Muscle of leg (tissue), 11 donors: Measurements from ENCODE around the gene HDAC7. TPM values are rescaled to one million over a fixed set of nuclear protein-coding genes. Genes with fewer than 3 reads are reported as not detected.

ENCODE experiments used
- DNase-seq: peaks from one replicate; pipeline ENCODE4 v3.0.0; 2013
- H3K27ac ChIP-seq: one replicate; pipeline ENCODE4 v1.5.1; 2013; ENCODE audit warnings: mild to moderate bottlenecking, low read length, control low read depth
- H3K27me3 ChIP-seq: one replicate; pipeline ENCODE4 v1.6.1; 2013; ENCODE audit warnings: low read length; ENCODE audit not compliant: control insufficient read depth, insufficient read depth
- H3K36me3 ChIP-seq: one replicate; pipeline ENCODE4 v1.6.1; 2013; ENCODE audit warnings: low read length; ENCODE audit not compliant: control insufficient read depth, insufficient read depth
- H3K4me1 ChIP-seq: one replicate; pipeline ENCODE4 v1.6.1; 2013; ENCODE audit warnings: low read length; ENCODE audit not compliant: control insufficient read depth, insufficient read depth
- H3K4me3 ChIP-seq: one replicate; pipeline ENCODE4 v1.5.1; 2013; ENCODE audit warnings: low read length, control low read depth
- H3K9me3 ChIP-seq: replicated peaks from 2 replicates; pipeline ENCODE4 v1.6.1; 2013; ENCODE audit warnings: low read depth, low read length; ENCODE audit not compliant: control insufficient read depth
- WGBS: methylation state at CpG from one replicate; pipeline ENCODE4 v1.1.5; 2013; ENCODE audit warnings: missing lambda C conversion rate; ENCODE audit not compliant: insufficient coverage; 5-methylcytosine and 5-hydroxymethylcytosine counted together
- polyA plus RNA-seq, 8 donors: library from polyadenylated mRNA; unstranded; fragments of 120-200 nt; gene quantifications; one replicate each; pipeline versions ENCODE4 v1.2.1 to v1.2.3, GENCODE V29; 2013; ENCODE audit warnings: inconsistent platforms in 1 of 8, low replicate concordance in 1 of 8; ENCODE audit not compliant: insufficient read length in 8 of 8, insufficient read depth in 1 of 8
- total RNA-seq: library from RNA; stranded (reverse); fragments of 120-200 nt; gene quantifications from one replicate; pipeline ENCODE4 v1.2.4, GENCODE V29; 2013

HDAC7 gene
- total and polyA plus RNA-seq, 9 donors, result 27.4 to 72.8 (median 59.5) TPM

DNA sequence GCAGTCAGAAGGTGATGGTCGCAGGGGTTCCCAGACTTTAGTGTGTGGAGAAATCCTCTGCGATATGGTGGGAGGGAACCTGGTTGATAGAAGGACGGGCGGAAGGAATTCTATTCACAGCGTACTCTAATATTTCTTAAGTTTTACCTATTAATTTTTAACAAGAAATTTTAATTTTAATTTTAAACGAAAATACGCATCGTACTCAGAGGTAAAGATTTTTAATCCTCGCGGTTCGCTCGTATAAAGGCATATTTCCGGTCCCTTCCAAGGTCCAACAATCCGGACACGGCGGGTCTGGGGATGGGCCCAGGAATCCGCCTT is 47.0 kb downstream of the HDAC7 start:
- peaks cover 34% of the 10 kb centered on the region for H3K4me1 ChIP-seq

DNA sequence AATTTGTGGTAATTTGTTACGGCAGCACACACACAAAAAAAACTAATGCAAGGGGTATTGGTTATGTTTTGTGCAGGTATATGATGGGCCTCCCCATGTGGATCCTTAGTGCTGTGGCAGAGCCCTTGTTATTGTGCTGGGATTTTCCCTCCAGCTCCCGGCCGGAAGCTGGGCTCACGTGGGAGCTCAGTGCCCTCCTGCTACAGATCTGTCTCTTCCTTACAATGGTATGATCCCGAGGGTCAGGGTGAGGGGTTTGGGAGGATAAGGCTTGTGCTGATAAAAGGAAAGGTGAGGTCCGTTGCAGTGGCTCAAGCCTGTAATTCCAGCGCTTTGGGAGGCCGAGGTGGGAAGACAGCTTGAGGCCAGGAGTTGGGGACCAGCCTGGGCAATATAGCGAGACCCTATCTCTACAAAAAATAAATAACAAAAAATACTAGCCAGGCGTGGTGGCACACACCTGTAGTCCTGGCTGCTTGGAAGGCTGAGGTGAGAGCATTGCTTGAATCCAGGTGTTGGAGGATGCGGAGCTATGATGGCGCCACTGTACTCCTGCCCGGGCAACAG is 47.5 kb downstream of the HDAC7 start:
- peak overlapping the region; percentile 59 for H3K4me3 ChIP-seq
- H3K27ac ChIP-seq, result no peak overlapping the region
- WGBS, result 63% methylated on average over 5 of the region's 13 CpGs
- H3K36me3 ChIP-seq, result no peaks in the 10 kb centered on the region
- H3K9me3 ChIP-seq, result no peaks in the 10 kb centered on the region
- peaks cover 5% of the 10 kb centered on the region for H3K27me3 ChIP-seq
- no peak for DNase-seq
- H3K4me1 ChIP-seq, result peaks cover 29% of the 10 kb centered on the region

More for the DNA sequence above, 47.0 kb downstream of the HDAC7 start:
- Histone ChIP-seq H3K36me3 (no peaks in the 10 kb centered on the region), H3K9me3 (no peaks in the 10 kb centered on the region), H3K27me3 (peaks cover 5% of the 10 kb centered on the region), H3K4me3 (peak overlapping the region; percentile 59), H3K27ac (peak overlapping the region; percentile 42)
- WGBS, result 0% methylated on average over 9 of the region's 17 CpGs
- DNase-seq, result no peak

DNA sequence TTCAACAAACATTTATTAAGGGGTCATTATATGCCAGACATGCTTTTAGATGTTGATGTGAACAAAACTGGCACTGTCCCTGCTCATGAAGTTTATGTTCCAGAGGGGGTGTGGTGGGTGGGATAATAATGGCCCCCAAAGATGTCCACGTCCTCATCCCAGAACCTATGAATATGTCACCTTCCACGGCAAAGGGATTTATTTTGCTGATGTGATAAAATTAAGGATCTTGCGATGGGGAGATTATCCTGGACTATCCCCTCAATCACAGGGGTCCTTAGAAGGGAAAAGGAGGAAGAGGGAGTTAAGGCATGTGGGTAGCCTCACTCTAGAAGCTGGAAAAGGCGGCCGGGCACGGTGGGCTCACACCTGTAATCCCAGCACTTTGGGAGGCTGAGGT is 48.4 kb downstream of the HDAC7 start:
- peaks cover 24% of the 10 kb centered on the region for H3K4me1 ChIP-seq
- no peaks in the 10 kb centered on the region for H3K9me3 ChIP-seq
- no peak for DNase-seq
- no peak overlapping the region for H3K4me3 ChIP-seq
- H3K27ac ChIP-seq, result no peak overlapping the region
- 87% methylated on average over 3 of the region's 6 CpGs for WGBS
- H3K27me3 ChIP-seq, result peaks cover 5% of the 10 kb centered on the region
- no peaks in the 10 kb centered on the region for H3K36me3 ChIP-seq

DNA sequence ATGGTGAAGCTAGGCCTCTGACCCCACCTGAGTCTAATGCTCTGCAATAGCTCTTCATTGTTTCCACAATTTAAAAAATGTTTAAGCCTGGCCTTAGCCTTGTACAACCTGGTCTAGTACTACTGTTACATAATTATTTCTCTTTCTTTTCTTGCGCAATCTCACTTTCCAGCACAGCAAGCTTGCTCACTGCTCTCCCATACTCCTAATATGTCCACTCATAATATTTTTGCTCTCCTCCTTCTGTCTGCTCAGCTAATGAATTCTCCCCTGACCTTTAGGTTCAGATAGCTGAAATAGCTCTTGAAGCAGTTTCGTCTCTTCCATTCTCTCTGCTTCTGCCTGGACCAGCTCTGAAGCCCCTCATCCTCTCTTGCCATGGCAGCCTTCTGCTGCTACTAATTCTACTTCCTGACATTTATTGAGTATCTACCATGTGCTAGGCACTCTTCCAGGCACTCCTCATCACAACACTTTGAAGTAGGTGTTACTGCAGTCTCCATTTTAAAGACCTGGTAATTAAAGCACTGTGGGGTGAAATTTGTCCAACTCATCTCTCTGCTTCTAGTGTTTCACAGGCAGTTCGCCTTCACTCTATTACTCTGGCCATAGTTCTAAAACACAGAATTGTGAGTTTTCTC is 49.5 kb downstream of the HDAC7 start:
- DNase-seq, result no peak
- peaks cover 20% of the 10 kb centered on the region for H3K4me1 ChIP-seq
- WGBS, result 70% methylated on average over 3 of the region's 3 CpGs
- H3K27ac ChIP-seq, result no peak overlapping the region
- H3K36me3 ChIP-seq, result no peaks in the 10 kb centered on the region
- no peak overlapping the region for H3K4me3 ChIP-seq
- H3K9me3 ChIP-seq, result no peaks in the 10 kb centered on the region
- peaks cover 5% of the 10 kb centered on the region for H3K27me3 ChIP-seq

DNA sequence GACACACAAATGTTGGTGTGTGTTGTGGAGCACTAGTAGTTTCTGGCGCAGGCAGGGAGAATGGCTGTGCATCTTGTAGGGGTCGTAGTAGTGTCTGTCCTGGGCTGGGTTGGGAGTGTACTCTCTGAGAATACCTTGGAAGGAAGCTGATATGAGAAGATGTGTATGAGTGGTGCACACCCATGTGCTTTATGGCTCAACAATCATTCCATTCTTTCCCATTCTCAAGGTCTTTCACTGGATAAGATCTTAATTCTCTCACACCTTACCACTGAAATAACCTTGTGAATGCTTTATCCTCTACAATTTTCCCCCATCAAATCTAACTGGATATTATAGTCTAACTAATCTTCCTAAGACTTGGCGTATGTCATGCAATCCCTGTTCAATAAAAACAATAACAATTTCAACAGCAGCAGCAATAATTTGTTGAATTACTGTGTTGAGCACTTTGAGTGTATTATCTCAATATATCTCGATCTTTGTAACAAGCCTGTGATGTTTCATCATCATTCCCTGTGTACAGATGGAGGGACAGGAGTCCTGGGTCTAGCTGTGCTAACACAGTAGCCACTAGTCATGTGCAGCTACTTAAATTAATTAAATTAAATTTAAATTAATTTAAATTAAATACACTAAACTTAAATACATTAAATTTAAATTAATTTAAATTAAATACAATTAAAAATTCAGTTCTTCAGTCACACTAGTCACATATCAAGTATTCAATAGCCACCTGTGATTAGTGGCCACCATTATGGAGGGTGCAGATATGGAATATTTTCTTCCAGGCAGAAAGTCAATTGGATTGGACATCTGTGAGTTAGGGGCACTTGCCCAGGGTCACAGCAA is 50.2 kb downstream of the HDAC7 start:
- DNase-seq, result no peak
- 100% methylated on average over 1 of the region's 4 CpGs for WGBS
- Histone ChIP-seq H3K27me3 (peaks cover 5% of the 10 kb centered on the region), H3K9me3 (no peaks in the 10 kb centered on the region), H3K4me1 (peaks cover 15% of the 10 kb centered on the region), H3K4me3 (no peak overlapping the region), H3K27ac (no peak overlapping the region), H3K36me3 (no peaks in the 10 kb centered on the region)

DNA sequence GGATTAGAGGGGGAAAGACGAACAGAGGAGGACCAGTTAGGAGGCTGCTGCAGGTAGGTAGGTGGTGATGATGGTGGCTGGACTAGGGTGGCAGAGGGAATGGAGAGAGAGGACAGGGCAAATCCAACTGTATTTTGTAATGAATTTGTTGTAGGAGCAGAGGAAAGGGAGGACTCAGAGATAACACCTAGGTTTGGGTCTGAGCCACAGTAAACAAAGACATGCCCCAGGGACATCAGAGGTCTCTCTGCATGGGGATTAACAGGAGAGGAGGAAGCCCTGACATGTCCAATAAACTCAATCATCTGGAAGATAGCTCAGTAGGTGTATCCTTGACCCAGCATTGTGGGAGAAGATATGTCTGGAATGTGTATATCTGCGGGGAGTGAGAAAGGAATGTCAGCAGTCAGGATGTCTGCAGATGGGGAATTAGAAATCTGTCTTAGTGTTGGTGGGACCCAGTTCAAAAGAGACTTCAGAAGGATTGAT is 51.3 kb downstream of the HDAC7 start:
- Histone ChIP-seq H3K4me3 (no peak overlapping the region), H3K27ac (no peak overlapping the region), H3K4me1 (peaks cover 10% of the 10 kb centered on the region), H3K9me3 (no peaks in the 10 kb centered on the region), H3K27me3 (peaks cover 5% of the 10 kb centered on the region), H3K36me3 (no peaks in the 10 kb centered on the region)
- no peak for DNase-seq
- 34% methylated on average over 2 of the region's 2 CpGs for WGBS

DNA sequence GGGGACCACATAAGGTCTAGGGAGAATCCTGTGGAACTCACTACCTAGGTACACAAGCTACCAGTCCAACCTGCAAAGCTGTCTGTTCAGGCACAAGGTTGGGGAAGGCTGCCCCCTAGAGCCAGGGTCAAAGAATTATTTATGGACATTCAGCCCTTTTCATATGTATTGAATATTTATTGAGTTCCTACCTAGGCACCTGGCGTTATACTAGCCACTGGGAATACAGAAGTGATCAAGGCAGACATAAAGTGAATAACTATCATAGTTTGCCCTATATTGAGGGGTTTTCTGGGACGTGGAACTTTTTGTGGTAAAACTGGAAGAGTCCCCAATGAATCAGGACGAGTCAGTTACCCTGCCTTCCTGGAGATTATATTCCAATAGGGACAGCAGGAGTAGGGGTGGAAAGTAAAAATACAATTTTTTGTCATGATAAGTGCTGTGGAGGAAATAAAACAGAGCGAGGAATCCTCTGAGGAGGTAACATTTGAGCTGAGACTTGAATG is 52.4 kb downstream of the HDAC7 start:
- Histone ChIP-seq H3K27me3 (peaks cover 3% of the 10 kb centered on the region), H3K27ac (no peak overlapping the region), H3K4me3 (no peak overlapping the region), H3K9me3 (no peaks in the 10 kb centered on the region), H3K4me1 (peaks cover 7% of the 10 kb centered on the region), H3K36me3 (no peaks in the 10 kb centered on the region)
- no peak for DNase-seq
- 71% methylated on average over 3 of the region's 4 CpGs for WGBS

DNA sequence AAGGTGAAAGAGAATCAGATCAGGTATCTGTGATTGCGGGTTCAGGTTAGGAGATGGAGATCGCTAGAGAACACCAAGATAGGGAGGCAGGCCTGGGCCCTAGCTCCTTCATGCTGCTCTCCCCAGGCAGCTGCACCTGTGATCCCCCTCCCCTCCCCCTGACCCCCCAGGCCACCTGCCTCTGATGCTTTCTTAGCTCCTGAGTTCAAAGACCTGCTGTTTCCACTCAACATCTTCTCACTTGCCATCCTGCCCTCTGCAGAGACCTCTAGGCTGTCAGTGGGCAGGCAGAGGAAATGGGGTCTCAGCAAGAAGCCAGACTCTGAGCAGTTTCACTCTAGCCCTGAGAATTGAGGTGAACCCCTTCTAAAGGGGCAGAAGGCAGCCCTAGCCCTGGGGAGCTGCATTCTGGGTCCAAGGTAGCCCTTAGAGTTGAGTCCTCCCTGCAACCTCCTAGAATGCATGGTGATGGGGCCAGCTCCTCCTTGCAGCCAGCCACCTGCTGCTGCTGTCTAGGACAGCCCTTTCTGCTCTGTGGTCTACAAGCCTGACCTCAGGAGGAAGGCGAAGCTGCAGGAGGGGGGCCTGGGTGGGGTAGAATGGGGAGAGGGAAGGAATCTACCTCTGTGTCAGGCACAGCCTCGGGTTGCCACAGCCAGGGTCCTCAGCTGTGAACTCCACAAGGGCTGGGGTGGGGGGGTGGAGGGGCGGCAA is 53.0 kb downstream of the HDAC7 start:
- Histone ChIP-seq H3K27ac (no peak overlapping the region), H3K36me3 (no peaks in the 10 kb centered on the region), H3K9me3 (no peaks in the 10 kb centered on the region), H3K4me1 (peaks cover 4% of the 10 kb centered on the region), H3K27me3 (no peaks in the 10 kb centered on the region), H3K4me3 (no peak overlapping the region)
- DNase-seq, result no peak
- WGBS, result 50% methylated on average over 1 of the region's 5 CpGs

DNA sequence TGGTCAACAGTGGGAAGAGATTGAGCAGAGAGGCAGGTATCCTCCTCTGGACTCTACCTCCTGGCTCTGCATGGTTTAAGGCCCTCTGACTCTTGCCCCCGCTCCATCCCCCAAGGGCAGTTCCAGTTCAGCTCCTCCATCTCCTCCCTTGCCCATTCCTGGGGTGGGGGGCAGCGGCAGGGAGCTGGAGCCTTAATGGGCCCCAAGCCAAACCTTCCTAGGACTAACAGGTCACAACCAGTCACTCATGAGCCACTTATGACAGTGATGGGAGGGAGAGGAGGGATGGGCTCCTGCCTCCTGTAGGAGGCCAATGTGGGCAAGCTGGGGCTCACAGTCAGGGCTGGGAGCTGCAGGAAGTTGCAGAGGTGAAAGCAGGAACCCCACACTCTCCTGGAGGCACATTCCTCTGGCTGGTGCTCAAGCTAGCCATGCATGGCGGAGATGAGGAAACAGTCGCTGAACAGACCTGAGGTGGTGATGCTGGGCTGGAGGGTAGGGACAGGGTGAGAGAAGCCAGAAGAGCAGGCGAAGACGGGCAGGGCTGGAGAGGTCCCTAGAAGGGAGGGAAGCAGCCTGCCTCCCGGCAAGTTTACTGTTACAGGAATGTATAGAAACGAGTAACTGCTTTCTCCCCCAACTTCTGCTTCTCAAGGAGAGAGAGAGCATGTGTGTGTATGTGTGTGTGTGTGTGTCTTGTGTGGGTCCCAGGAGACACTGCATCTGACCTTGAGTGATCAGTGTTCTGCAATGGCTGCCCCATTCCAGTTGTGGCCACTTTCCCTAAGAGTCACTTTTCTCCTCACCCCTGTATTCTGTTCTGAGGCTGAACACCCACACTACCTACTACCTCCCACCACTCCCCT is 56.0 kb downstream of the HDAC7 start:
- Histone ChIP-seq H3K9me3 (no peaks in the 10 kb centered on the region), H3K36me3 (no peaks in the 10 kb centered on the region), H3K4me3 (no peak overlapping the region), H3K27ac (no peak overlapping the region), H3K4me1 (peaks cover 16% of the 10 kb centered on the region), H3K27me3 (no peaks in the 10 kb centered on the region)
- no peak for DNase-seq
- 64% methylated on average over 5 of the region's 8 CpGs for WGBS
